OCI-M1 (cell line): Measurements from ENCODE around the gene DAPK1.

Experiments used
- DNase-seq: peaks from one replicate; lab custom pipeline; 2025; lab: John Stamatoyannopoulos, UW

Gene DAPK1

GRCh38 chr9:87614397-87614796 is 116.7 kb downstream of the DAPK1 start:
- peak; percentile 65 for DNase-seq

DNA sequence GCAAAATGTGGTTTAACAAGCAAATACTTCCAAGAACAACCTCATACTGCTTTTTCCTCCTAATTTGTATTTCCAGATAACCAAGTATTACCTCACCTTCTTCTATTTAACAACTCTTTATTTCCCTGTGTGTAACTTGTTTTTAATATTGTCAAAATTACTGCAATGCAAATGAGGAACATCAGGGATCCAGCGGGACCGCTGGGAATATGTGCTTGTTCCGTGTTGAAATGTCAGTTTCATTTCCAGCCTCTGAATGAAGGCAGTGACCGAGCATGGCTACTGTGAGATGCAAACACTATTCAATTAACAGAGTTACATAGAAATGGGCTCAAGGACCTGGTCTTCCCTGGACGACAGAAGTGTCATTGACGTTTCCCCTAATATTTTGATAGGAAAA is 117.5 kb downstream of the DAPK1 start:
- no peak for DNase-seq

DNA sequence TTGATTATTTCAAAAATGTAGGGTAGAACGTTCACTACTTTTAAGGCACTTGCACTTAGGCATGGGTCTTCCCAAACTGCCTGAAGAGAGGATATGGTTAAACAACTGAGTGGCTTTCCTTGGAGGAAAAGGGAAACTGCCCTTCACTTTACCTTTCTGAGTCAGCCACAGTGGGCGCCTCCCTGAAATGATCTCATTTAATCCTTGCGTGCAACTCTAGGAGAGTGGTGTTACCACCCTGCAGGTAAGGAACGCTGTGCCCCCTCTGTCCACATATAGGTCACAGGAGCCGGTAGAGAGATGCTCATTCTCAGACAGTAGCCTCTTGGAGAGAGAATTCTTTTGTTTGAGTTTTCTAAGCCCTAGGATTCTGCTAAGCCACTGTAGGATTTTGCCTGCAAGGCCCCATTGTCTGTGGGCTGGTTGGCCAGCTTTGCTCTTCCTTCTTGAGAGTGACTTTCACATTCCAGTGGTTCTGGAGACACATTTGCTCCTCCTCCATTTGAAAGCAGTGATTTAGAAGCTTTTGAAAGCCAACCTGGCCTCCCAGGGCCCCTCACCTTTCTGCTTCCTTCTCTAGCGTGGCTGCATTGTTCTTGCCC is 118.0 kb downstream of the DAPK1 start:
- no peak for DNase-seq

DNA sequence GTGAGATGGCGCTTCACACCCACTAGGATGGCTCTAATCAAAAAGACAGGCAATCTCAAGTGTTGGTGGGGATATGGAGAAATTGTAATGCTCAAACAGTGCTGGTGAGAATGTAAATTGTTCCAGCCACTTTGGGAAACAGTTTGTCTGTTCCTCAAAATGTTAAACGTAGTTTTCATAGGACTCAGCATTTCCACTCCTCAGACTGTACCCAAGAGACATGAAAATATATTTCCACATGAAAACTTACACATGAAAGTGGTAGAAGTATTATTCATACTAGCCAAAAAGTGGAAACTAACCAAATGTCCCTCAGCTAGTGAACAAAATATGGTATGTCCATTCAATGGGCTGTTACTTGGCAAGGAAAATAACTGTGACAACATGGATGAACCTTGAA is 120.6 kb downstream of the DAPK1 start:
- DNase-seq = no peak

GRCh38 chr9:87618931-87619330 is 121.3 kb downstream of the DAPK1 start:
- DNase-seq = no peak

GRCh38 chr9:87619346-87619745 is 121.7 kb downstream of the DAPK1 start:
- DNase-seq = no peak

GRCh38 chr9:87620731-87621322 is 123.2 kb downstream of the DAPK1 start:
- no peak for DNase-seq

DNA sequence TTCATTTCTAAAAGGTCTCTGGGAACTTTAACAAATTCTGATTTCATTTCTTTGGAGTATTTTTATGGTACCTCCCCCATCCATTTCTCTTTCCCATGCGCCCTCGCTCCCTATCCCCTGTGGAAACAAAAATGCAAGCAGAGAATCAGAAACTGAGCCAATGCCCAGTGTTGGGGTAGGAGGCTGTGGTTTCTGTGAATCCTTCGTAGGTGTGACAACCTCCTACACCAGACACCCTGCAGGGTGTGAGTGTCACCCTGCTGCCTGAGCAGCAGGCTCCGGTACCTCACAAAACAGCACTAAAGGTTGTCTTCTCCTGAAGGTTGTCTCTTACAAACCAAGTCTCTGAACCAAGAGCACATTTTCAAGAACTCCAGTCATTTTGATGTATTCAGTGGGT is 124.4 kb downstream of the DAPK1 start:
- no peak for DNase-seq

GRCh38 chr9:87622923-87623322 is 125.3 kb downstream of the DAPK1 start:
- no peak for DNase-seq

DNA sequence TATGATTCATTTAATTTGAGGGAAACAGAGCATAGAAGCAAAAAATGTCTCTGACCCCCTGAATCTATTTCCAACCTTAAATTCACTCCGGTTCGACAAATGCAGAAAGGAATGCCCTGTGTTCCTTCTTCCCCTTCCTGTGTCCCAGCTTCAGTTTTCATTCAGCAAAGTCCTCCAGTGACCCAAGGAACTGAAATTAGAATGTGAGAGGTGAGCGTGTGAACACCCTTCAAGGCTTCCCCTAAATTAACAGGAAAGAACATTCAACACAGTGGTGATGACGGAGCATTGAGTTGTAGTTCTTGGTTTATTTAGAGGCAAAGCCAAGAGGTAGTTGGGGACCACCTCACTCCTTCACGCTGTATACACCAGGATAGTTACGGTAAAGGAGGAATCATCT is 130.7 kb downstream of the DAPK1 start:
- no peak for DNase-seq

- DNase-seq = no peak
These were observed 131.4 kb downstream of the DAPK1 start for GRCh38 chr9:87629104-87629503.

DNA sequence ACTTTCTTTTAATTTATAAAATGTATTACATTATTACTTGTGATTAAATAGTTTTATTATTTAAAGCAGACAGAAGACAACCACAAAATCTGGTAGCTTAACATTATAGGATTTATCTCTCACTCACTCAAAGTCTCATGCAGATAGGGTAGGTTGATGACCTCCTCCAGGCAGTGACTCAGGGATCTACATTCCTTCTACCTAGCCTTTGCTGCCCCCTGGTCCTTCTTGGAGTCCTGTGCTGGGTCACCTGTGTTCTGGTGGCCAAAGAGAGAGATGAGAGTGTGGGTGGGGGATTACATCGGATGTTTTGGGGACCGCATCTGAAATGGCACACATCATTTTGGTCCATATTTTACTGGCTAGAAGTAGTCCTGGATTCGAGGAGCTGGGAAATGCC is 132.6 kb downstream of the DAPK1 start:
- DNase-seq = no peak

- DNase-seq = no peak
These were observed 133.2 kb downstream of the DAPK1 start for GRCh38 chr9:87630846-87631245.

DNA sequence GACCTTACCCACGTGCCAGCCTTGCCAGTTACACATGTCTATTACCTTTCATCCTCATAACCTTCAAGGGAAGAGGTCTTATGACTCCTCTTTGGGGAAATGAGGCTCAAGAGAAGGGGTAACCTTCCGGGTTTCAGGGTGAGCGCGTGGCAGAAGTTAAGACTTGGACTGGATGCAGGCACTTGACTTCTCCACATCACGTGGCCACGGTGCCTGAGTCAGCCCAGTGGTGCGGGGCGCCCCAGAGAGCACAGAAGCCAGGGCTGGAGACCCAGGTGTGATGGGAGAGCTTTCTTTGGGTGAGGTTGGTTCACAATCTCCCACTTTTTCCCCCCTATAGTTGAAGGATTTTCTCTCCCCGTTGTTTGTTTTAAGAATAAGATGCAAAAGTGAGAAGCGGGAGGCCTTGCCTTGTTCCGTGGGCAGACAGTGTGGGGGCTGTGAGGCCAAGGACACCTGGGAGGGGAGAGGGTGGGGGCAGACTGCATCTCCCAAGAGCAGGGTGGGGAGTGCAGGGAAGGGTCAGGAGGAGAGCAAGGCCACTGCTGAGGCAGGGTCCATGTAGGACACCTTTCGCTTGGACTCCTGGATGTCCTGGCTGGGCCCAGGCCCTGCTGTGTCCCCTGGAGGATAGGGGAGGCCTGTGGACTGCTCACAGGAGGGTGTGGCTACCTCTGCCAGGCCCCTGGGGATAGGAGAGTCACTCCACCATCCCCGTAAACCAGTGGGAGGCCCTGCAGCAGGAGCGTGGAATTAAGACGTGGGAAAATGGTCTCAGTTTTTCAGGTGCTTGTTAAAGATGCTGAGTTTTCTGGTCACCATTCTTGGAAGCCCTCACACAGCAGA is 138.2 kb downstream of the DAPK1 start:
- no peak for DNase-seq

- no peak for DNase-seq
These were observed 140.6 kb downstream of the DAPK1 start for GRCh38 chr9:87638292-87638691.

DNA sequence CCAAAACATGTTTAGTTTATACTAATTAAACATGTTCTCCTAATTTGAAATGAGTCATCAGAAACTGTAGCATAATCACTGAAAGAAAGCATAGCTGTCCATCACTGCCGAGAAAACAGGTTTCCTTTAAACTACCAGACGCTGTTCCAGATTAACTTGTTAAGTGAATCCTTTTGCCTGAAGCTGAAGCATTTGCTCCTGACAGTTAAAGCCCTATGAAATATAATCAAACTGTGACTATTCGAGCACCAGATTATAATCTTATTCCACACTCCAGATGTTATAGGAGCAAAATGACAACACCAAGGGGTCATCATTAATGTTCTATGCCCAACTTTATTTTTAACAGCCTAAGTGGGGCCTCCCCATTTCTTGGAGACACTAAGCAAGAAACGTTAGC is 142.3 kb downstream of the DAPK1 start:
- no peak for DNase-seq

GRCh38 chr9:87640385-87640795 is 142.7 kb downstream of the DAPK1 start:
- DNase-seq = no peak

GRCh38 chr9:87641067-87641466 is 143.4 kb downstream of the DAPK1 start:
- DNase-seq = no peak

DNA sequence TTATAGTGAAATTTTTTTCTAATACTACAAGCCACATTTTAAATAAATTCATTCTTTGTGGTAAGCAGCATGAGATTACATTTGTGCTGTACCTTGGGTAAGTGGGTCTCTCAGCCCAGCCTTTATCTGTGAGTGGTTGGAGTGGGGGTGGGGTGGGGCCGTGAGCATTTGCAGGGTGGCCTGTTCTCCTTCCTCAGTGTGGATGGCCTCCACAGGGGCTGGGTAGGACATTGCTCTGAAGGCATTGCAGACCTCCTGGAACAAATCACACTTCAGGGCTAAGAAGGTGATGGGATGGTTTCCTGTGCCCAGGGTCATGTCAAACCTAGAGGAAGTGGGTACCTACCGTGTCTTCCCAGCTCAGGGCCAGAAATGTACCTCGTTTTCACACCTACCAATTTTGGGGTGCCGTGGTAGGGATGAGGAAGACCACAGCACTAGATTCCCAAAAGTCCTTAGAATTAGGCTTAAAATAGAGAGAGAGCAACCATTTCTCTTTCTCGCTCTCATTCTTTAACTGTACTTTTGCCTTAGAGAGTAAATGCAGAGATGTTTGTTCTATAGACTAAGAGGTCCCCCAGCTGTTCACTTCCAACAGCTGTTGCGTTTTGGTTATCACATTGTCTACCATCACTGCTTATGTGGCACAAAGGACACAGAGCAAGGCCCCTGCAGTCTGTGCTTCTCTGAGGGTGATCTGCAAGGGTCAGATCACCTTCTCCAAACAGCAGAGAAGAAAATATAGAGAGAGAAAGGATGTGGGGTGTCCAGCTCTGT is 144.9 kb downstream of the DAPK1 start:
- DNase-seq = no peak

GRCh38 chr9:87643107-87643650 is 145.5 kb downstream of the DAPK1 start:
- DNase-seq = no peak

GRCh38 chr9:87643778-87644570 is 146.3 kb downstream of the DAPK1 start:
- no peak for DNase-seq
